PC-9 (cell line): ENCODE data around the gene MSLN.

Experiments used
- EZH2 ChIP-seq: fragments of 200-600 bp; sonication (generic); IDR thresholded peaks from 2 replicates; pipeline ENCODE4 v1.8.0; 2017; ENCODE audit warnings: antibody characterized with exemption, low read depth
- TF ChIP-seq, protein P1 (sequence below): fragments of 200-600 bp; sonication (generic); conservative IDR thresholded peaks from 2 replicates; pipeline ENCODE4 v1.6.1; 2017; ENCODE audit warnings: mixed run types, antibody characterized with exemption, mild to moderate bottlenecking, moderate library complexity

DNA sequence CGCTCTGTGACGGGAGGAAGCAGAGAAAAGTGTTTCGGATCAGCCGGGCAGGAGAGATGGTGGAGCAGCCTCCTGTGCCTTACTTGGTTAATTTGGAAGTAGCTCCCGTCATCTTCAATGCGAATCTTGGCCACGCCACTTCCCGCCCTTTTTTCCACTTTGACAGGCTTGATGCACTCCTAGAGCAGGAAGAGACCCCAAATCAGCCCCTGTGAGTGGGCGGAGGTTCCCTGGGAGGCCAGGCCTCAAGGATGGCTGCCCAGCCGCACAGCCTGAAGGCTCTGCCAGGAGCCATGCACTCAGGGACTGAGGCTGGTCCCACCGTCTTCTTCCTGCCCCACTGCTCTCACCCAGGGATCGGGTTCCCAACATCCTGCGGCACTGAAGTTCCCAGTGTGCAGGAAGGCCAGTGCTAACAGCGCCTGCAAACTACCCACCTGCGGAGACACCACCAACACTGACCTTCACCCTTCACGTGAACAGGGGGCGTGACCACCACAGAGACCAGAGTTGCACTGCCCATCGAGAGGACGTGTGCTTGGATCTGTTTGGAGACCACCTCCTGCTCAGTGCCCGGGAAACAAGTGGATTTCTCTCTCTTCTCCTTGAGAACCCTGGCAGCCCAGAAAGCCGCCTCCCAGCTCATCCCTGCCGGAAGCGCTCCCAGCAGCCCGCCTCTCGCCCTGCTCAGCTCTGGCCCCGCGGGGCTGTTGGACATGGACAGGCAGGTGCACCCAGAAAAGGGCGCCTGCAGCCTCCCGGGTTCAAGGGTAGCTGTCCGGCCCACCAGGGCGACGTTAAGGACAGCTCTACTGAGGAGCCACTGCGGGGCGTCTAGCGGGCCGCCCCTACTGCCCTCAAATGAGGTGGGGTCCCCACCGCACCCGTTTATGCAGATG lies 20.7 kb upstream of the MSLN start:
- TF ChIP-seq EZH2, result no peak
- TF ChIP-seq, protein P1, sequence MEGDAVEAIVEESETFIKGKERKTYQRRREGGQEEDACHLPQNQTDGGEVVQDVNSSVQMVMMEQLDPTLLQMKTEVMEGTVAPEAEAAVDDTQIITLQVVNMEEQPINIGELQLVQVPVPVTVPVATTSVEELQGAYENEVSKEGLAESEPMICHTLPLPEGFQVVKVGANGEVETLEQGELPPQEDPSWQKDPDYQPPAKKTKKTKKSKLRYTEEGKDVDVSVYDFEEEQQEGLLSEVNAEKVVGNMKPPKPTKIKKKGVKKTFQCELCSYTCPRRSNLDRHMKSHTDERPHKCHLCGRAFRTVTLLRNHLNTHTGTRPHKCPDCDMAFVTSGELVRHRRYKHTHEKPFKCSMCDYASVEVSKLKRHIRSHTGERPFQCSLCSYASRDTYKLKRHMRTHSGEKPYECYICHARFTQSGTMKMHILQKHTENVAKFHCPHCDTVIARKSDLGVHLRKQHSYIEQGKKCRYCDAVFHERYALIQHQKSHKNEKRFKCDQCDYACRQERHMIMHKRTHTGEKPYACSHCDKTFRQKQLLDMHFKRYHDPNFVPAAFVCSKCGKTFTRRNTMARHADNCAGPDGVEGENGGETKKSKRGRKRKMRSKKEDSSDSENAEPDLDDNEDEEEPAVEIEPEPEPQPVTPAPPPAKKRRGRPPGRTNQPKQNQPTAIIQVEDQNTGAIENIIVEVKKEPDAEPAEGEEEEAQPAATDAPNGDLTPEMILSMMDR, result no peak
